Mesothelial cell of epicardium (in vitro differentiated cells): ENCODE data around the gene EPB41. TPM values are rescaled to one million over a fixed set of nuclear protein-coding genes. Genes with fewer than 3 reads are reported as not detected.

Experiments used
- DNase-seq, 2 experiments: peaks; one replicate each; pipeline ENCODE4 v3.0.0; 2021; ENCODE audit warnings: low spot score in 2 of 2; ENCODE audit not compliant: unreplicated experiment in 2 of 2
- H3K27ac Mint-ChIP-seq: 2 replicates; pipeline ENCODE4 v1.8.0; 2021; ENCODE audit warnings: mixed read lengths
- H3K27me3 Mint-ChIP-seq: 2 replicates; pipeline ENCODE4 v1.8.0; 2021; ENCODE audit warnings: low read depth, mixed read lengths
- H3K36me3 Mint-ChIP-seq: 2 replicates; pipeline ENCODE4 v1.8.0; 2021; ENCODE audit warnings: mixed read lengths
- H3K4me1 Mint-ChIP-seq: 2 replicates; pipeline ENCODE4 v1.8.0; 2021; ENCODE audit warnings: mixed read lengths
- H3K4me3 Mint-ChIP-seq: 2 replicates; pipeline ENCODE4 v1.8.0; 2021; ENCODE audit warnings: mild to moderate bottlenecking, moderate library complexity, mixed read lengths
- H3K9me3 Mint-ChIP-seq: 2 replicates; pipeline ENCODE4 v1.8.0; 2021; ENCODE audit warnings: mixed read lengths
- CTCF ChIP-seq: fragments of 200-600 bp; sonication (generic); IDR thresholded peaks from one replicate; pipeline ENCODE4 v1.5.0; 2021; ENCODE audit warnings: antibody characterized with exemption; ENCODE audit not compliant: unreplicated experiment
- total RNA-seq: library from RNA; stranded (reverse); gene quantifications from 3 replicates; pipeline ENCODE4 v1.2.1, GENCODE V29; 2021

The EPB41 gene
- total RNA-seq, 1 donor from 2014 or later: 61.5 TPM

- no peak overlapping the region for H3K4me3 Mint-ChIP-seq
- H3K4me1 Mint-ChIP-seq: peaks cover 43% of the 10 kb centered on the region
- no peaks in the 10 kb centered on the region for H3K27me3 Mint-ChIP-seq
- no peak for DNase-seq
- no peak for TF ChIP-seq CTCF
- H3K27ac Mint-ChIP-seq: no peak overlapping the region
- no peaks in the 10 kb centered on the region for H3K36me3 Mint-ChIP-seq
- H3K9me3 Mint-ChIP-seq: no peaks in the 10 kb centered on the region
Observed at GRCh38 chr1:28885472-28885877, 28.9 kb upstream of the EPB41 start.

- no peak for DNase-seq
- peak overlapping the region; percentile 60 for H3K27ac Mint-ChIP-seq
- peak overlapping the region; percentile 79 for H3K4me3 Mint-ChIP-seq
- no peak for TF ChIP-seq CTCF
- H3K36me3 Mint-ChIP-seq: no peaks in the 10 kb centered on the region
- H3K4me1 Mint-ChIP-seq: peaks cover 43% of the 10 kb centered on the region
- no peaks in the 10 kb centered on the region for H3K9me3 Mint-ChIP-seq
- H3K27me3 Mint-ChIP-seq: no peaks in the 10 kb centered on the region
Observed at GRCh38 chr1:28885977-28886730, 28.2 kb upstream of the EPB41 start.

GRCh38 chr1:28886731-28887418, 27.5 kb upstream of the EPB41 start:
- H3K4me1 Mint-ChIP-seq: peaks cover 41% of the 10 kb centered on the region
- DNase-seq: peak; percentile 75 to 90
- H3K27me3 Mint-ChIP-seq: no peaks in the 10 kb centered on the region
- peak overlapping the region; percentile 47 for H3K27ac Mint-ChIP-seq
- H3K36me3 Mint-ChIP-seq: no peaks in the 10 kb centered on the region
- peak overlapping the region; percentile 79 for H3K4me3 Mint-ChIP-seq
- no peak for TF ChIP-seq CTCF
- no peaks in the 10 kb centered on the region for H3K9me3 Mint-ChIP-seq

GRCh38 chr1:28887419-28887834, 26.9 kb upstream of the EPB41 start:
- H3K27me3 Mint-ChIP-seq: no peaks in the 10 kb centered on the region
- DNase-seq: peak in 1 of 2 experiments; percentile 49
- H3K9me3 Mint-ChIP-seq: no peaks in the 10 kb centered on the region
- peaks cover 37% of the 10 kb centered on the region for H3K4me1 Mint-ChIP-seq
- H3K4me3 Mint-ChIP-seq: peak overlapping the region; percentile 89
- H3K27ac Mint-ChIP-seq: no peak overlapping the region
- TF ChIP-seq CTCF: no peak
- H3K36me3 Mint-ChIP-seq: no peaks in the 10 kb centered on the region

GRCh38 chr1:28887835-28888682, 26.3 kb upstream of the EPB41 start:
- DNase-seq: peak in 1 of 2 experiments; percentile 47
- H3K27me3 Mint-ChIP-seq: no peaks in the 10 kb centered on the region
- H3K4me3 Mint-ChIP-seq: peak overlapping the region; percentile 89
- no peaks in the 10 kb centered on the region for H3K9me3 Mint-ChIP-seq
- H3K4me1 Mint-ChIP-seq: peaks cover 36% of the 10 kb centered on the region
- H3K36me3 Mint-ChIP-seq: no peaks in the 10 kb centered on the region
- no peak for TF ChIP-seq CTCF
- H3K27ac Mint-ChIP-seq: peak overlapping the region; percentile 78
